ENCODE results near the gene TRIM33.
"Not testable (repeated sequence)": the region's sequence is repeated elsewhere in the genome, so short reads cannot be mapped to it uniquely, and the experiment has no call there.

The TRIM33 gene

GRCh38 chr1:114462341-114462740, 48.7 kb downstream of the TRIM33 start:
- no peak for DNase-seq

- DNase-seq, result no peak
Measured at GRCh38 chr1:114458237-114458777, 52.7 kb downstream of the TRIM33 start.

- DNase-seq, result no peak
Measured at GRCh38 chr1:114457675-114458236, 53.2 kb downstream of the TRIM33 start.

GRCh38 chr1:114456586-114456985, 54.4 kb downstream of the TRIM33 start:
- no peak for DNase-seq

GRCh38 chr1:114455102-114455785, 55.8 kb downstream of the TRIM33 start:
- DNase-seq, result no peak

GRCh38 chr1:114454539-114454938, 56.5 kb downstream of the TRIM33 start:
- DNase-seq, result no peak

GRCh38 chr1:114453361-114453784, 57.6 kb downstream of the TRIM33 start:
- DNase-seq, result no peak

GRCh38 chr1:114448370-114449036, 62.5 kb downstream of the TRIM33 start:
- DNase-seq, result no peak

- no peak for DNase-seq
Measured at GRCh38 chr1:114446198-114446597, 64.8 kb downstream of the TRIM33 start.

- not testable (repeated sequence) for DNase-seq
Measured at GRCh38 chr1:114443226-114443625, 67.8 kb downstream of the TRIM33 start.

GRCh38 chr1:114441332-114441731, 69.7 kb downstream of the TRIM33 start:
- no peak for DNase-seq

- DNase-seq, result no peak
Measured at GRCh38 chr1:114439369-114439768, 71.6 kb downstream of the TRIM33 start.

GRCh38 chr1:114437812-114438211, 73.2 kb downstream of the TRIM33 start:
- no peak for DNase-seq

GRCh38 chr1:114436799-114437198, 74.2 kb downstream of the TRIM33 start:
- no peak for DNase-seq

GRCh38 chr1:114435088-114435715, 75.8 kb downstream of the TRIM33 start:
- DNase-seq, result no peak

- no peak for DNase-seq
Measured at GRCh38 chr1:114431026-114431425, 80.0 kb downstream of the TRIM33 start.

- DNase-seq, result no peak
Measured at GRCh38 chr1:114428083-114428754, 82.8 kb downstream of the TRIM33 start.

GRCh38 chr1:114427612-114428011, 83.4 kb downstream of the TRIM33 start:
- no peak for DNase-seq

GRCh38 chr1:114423455-114423854, 87.5 kb downstream of the TRIM33 start:
- DNase-seq, result no peak

- DNase-seq, result not testable (repeated sequence)
Measured at GRCh38 chr1:114418948-114419347, 92.1 kb downstream of the TRIM33 start.

GRCh38 chr1:114397601-114398000, 113.4 kb downstream of the TRIM33 start:
- no peak for DNase-seq

GRCh38 chr1:114395863-114396262, 115.1 kb downstream of the TRIM33 start:
- DNase-seq, result no peak

GRCh38 chr1:114390960-114391359, 120.0 kb downstream of the TRIM33 start:
- no peak for DNase-seq
